HepG2 (cell line): ENCODE data around the gene GABRB1. TPM values are rescaled to one million over a fixed set of nuclear protein-coding genes. Genes with fewer than 3 reads are reported as not detected.

Experiments used
- ATAC-seq: fragments of 200-7000 bp; cut with Tn5 transposase; 3 replicates; pipeline ENCODE4 v1.9.1; 2020; ENCODE audit warnings: mild to moderate bottlenecking, moderate library complexity
- BruUV-seq: library from RNA; stranded (reverse); fragments of 400-500 nt; replicated peaks from 2 replicates; lab custom pipeline; 2021; lab: Mats Ljungman, UMichigan
- CTCF ChIA-PET: fragments of 300-600 bp; formaldehyde crosslinking; extraction: SDS; loops from one replicate; lab custom pipeline; 2021; ENCODE audit warnings: low total read pairs, inconsistent platforms, low intra/inter-chr PET ratio; lab: Yijun Ruan, JAX
- POLR2A ChIA-PET: fragments of 350-600 bp; sonication (Branson Sonifier 250); formaldehyde crosslinking; loops from one replicate; lab custom pipeline; 2020; ENCODE audit warnings: antibody characterized with exemption, inconsistent platforms; lab: Yijun Ruan, JAX
- DNase-seq: peaks from one replicate; pipeline ENCODE4 v3.0.0-alpha.2; 2015; ENCODE audit warnings: low spot score
- FAIRE-seq: peaks from 3 replicates; lab custom pipeline; 2011; peaks lifted over from hg19 to GRCh38; lab: Jason Lieb, UNC
- H2AFZ ChIP-seq: one replicate; pipeline ENCODE4 v1.6.1; 2011; ENCODE audit warnings: low read length, inconsistent platforms
- H3K27ac ChIP-seq: fragments of 300-600 bp; 3 replicates; pipeline ENCODE4 v1.8.0; 2011; ENCODE audit warnings: mixed run types, mild to moderate bottlenecking, mixed read lengths, low read length, inconsistent platforms; ENCODE audit not compliant: insufficient read depth; ENCODE audit errors: extremely low read length
- H3K27me3 ChIP-seq, 2 experiments: fragments of 200-600 bp in 1 of 2; 2 replicates in 1 of 2; 3 replicates in 1 of 2; pipeline versions ENCODE4 v1.6.0 to v1.8.0; 2011; ENCODE audit warnings: low read length in 2 of 2, mild to moderate bottlenecking in 2 of 2, moderate library complexity in 2 of 2, inconsistent platforms in 1 of 2; ENCODE audit not compliant: insufficient read depth in 2 of 2, control insufficient read depth in 1 of 2
- H3K36me3 ChIP-seq, 2 experiments: fragments of 200-600 bp in 1 of 2; replicated peaks in 1 of 2; 2 replicates in 1 of 2; 3 replicates in 1 of 2; pipeline versions ENCODE4 v1.5.1 to v1.8.0; 2011; ENCODE audit warnings: low read length in 2 of 2, inconsistent platforms in 1 of 2; ENCODE audit not compliant: insufficient read depth in 2 of 2, control insufficient read depth in 1 of 2
- H3K4me1 ChIP-seq: 2 replicates; pipeline ENCODE4 v1.5.1; 2012; ENCODE audit warnings: low read length, inconsistent platforms; ENCODE audit not compliant: insufficient read depth
- H3K4me2 ChIP-seq: 2 replicates; pipeline ENCODE4 v1.6.0; 2011; ENCODE audit warnings: low read depth, low read length, inconsistent platforms
- H3K4me3 ChIP-seq, 3 experiments: fragments of 200-600 bp in 1 of 3; sonication (generic), shearing (Covaris generic) in 1 of 3; replicated peaks in 1 of 3; 2 replicates each; pipeline ENCODE4 v1.5.1; 2011 to 2016; ENCODE audit warnings: low read length in 3 of 3, inconsistent platforms in 2 of 3, low read depth in 2 of 3, mild to moderate bottlenecking in 2 of 3, control low read depth in 1 of 3, mixed read lengths in 1 of 3; ENCODE audit not compliant: insufficient read depth in 1 of 3
- H3K79me2 ChIP-seq: one replicate; pipeline ENCODE4 v1.6.1; 2011; ENCODE audit warnings: low read length, inconsistent platforms; ENCODE audit not compliant: insufficient read depth
- H3K9ac ChIP-seq: 2 replicates; pipeline ENCODE4 v1.6.0; 2011; ENCODE audit warnings: mild to moderate bottlenecking, low read depth, low read length, inconsistent platforms; ENCODE audit not compliant: insufficient read depth
- H3K9me3 ChIP-seq: 2 replicates; pipeline ENCODE4 v1.5.1; 2012; ENCODE audit warnings: mild to moderate bottlenecking, low read length
- H4K20me1 ChIP-seq: 2 replicates; pipeline ENCODE4 v1.6.0; 2011; ENCODE audit warnings: inconsistent platforms, mild to moderate bottlenecking, low read length, moderate library complexity; ENCODE audit not compliant: insufficient read depth
- HCFC1 ChIP-seq: fragments of 150-350 bp; IDR thresholded peaks from 2 replicates; pipeline ENCODE4 v1.6.1; 2014; ENCODE audit warnings: low read depth, low read length
- MIER2 ChIP-seq: IDR thresholded peaks from 2 replicates; pipeline ENCODE4 v1.6.1; 2016; ENCODE audit warnings: missing biosample characterization, missing genetic modification reagents
- MTF1 ChIP-seq: sonication (generic); formaldehyde crosslinking; IDR thresholded peaks from 2 replicates; pipeline ENCODE4 v1.5.0; 2020; ENCODE audit warnings: missing genetic modification reagents
- SP5 ChIP-seq: IDR thresholded peaks from 2 replicates; pipeline ENCODE4 v1.6.1; 2016; ENCODE audit warnings: low read depth, borderline replicate concordance
- WGBS: methylation state at CpG from one replicate; pipeline ENCODE4 v1.1.6; 2017; ENCODE audit warnings: low lambda C conversion rate; 5-methylcytosine and 5-hydroxymethylcytosine counted together
- in situ Hi-C: cut with HindIII; loops from 2 replicates; pipeline ENCODE4 v1.10.0; 2017; ENCODE audit warnings: low pct_unique_long_range_greater_than_20kb; ENCODE audit not compliant: extremely low pct_ligation_motif_present
- intact Hi-C: fragments of 100-400 bp; cut with micrococcal nuclease; formaldehyde crosslinking; loops from one replicate; pipeline ENCODE4 v1.10.0; 2022; ENCODE audit not compliant: unreplicated experiment
- polyA plus RNA-seq, 8 experiments: library from polyadenylated mRNA; depleted of rRNA in 3 of 8; stranded (reverse) in 7 of 8; unstranded in 1 of 8; fragments of >200 nt; fragmentation: Illumina TruSeq in 4 of 8; extraction: Trizol in 4 of 8; gene quantifications; 2 replicates each; pipeline versions ENCODE4 v1.2.1 to v1.2.3, GENCODE V29; 2011 to 2016; ENCODE audit warnings: low read depth in 4 of 8, missing spikeins in 1 of 8, mixed read lengths in 1 of 8; ENCODE audit not compliant: insufficient read depth in 1 of 8
- total RNA-seq, 5 experiments: library from RNA; depleted of rRNA; stranded (reverse); fragments of >200 nt; fragmentation: Illumina TruSeq; extraction: Trizol; gene quantifications; 2 replicates each; pipeline ENCODE4 v1.2.3, GENCODE V29; 2016; ENCODE audit warnings: low read depth in 1 of 5
- TF ChIP-seq, protein P1 (sequence below): sonication (generic); formaldehyde crosslinking; IDR thresholded peaks from 2 replicates; pipeline ENCODE4 v1.4.0; 2020; ENCODE audit warnings: mild to moderate bottlenecking, missing genetic modification reagents
- TF ChIP-seq, protein P2 (sequence below): sonication (generic); formaldehyde crosslinking; IDR thresholded peaks from 2 replicates; pipeline ENCODE4 v1.5.1; 2020; ENCODE audit warnings: missing genetic modification reagents, mild to moderate bottlenecking, borderline replicate concordance

The GABRB1 gene
- total and polyA plus RNA-seq, 2 of the 13 experiments (the other 11 are each of a cell fraction or from before 2014, with no cell fraction given), result not detected

DNA sequence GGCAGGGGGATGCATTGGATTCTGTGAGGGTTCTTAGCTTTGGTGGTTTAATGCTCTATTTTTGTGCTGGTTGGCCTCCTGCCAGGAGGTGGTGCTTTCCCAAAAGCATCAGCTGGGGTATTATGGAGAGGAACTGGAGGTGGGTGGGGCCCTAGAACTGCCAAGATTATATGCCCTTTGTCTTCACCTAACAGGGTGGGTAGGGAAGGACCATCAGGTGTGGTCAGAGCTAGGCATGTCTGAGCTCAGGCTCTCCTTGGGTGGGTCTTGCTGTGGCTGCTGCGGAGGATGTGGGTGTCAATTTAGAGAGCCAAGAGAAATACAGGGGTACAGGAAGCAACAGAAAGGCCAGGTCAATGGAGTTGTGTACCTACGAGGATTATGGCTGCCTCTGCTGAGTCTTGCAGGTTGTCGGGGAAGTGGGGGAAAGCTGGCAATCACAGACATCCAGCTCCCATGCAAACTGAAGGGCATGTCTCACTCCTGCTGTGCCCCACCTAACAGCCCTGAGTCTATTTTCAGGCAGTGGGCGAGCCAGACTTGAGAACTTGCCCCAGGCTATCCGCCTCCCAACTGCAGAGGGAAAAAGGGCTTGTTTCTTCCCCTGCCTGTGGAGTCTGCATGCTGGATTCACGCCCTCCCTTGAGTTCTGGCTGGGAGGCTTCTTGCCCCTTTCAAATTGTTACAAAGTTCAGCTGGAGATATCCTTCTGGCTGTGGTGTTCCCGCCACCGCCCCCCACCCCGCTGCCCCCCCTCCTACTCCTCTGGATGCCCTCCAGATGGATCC lies 220.2 kb downstream of the GABRB1 start (continued):
- TF ChIP-seq, protein P1, sequence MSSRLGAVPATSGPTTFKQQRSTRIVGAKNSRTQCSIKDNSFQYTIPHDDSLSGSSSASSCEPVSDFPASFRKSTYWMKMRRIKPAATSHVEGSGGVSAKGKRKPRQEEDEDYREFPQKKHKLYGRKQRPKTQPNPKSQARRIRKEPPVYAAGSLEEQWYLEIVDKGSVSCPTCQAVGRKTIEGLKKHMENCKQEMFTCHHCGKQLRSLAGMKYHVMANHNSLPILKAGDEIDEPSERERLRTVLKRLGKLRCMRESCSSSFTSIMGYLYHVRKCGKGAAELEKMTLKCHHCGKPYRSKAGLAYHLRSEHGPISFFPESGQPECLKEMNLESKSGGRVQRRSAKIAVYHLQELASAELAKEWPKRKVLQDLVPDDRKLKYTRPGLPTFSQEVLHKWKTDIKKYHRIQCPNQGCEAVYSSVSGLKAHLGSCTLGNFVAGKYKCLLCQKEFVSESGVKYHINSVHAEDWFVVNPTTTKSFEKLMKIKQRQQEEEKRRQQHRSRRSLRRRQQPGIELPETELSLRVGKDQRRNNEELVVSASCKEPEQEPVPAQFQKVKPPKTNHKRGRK (CRISPR knock-in tag), result no peak
- TF ChIP-seq MIER2 (no peak), SP5 (CRISPR knock-in tag) (no peak)

DNA sequence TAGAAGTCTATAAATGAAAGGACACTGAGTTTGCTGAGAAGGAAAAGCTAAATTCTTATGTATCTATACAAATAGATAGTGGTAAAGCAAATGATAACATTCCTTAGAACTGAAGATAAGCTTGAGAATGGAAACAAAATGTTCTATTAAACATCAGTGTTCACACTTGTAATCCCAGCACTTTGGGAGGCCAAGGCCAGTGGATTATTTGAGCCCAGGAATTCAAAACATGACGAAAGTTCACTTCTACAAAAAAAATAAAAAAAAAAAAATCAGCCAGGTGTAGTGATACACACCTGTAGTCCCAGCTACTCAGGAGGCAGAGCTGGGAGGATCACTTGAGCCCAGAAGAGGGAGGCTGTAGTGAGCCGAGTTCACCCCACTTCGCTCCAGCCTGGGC lies 232.4 kb downstream of the GABRB1 start:
- Histone ChIP-seq H4K20me1 (no peaks in the 10 kb centered on the region), H3K79me2 (no peaks in the 10 kb centered on the region), H3K27ac (no peak overlapping the region), H3K4me2 (no peak overlapping the region), H3K9ac (no peak overlapping the region), H2AFZ (no peak overlapping the region), H3K27me3 (no peaks in the 10 kb centered on the region), H3K36me3 (no peaks in the 10 kb centered on the region), H3K4me1 (no peaks in the 10 kb centered on the region), H3K4me3 (no peak overlapping the region), H3K9me3 (no peaks in the 10 kb centered on the region)
- ChIA-PET CTCF (no interaction called here), POLR2A (no interaction called here)
- in situ Hi-C loops, result no loop called here
- DNase-seq, result no peak
- intact Hi-C loops, result no loop called here
- TF ChIP-seq, protein P2, sequence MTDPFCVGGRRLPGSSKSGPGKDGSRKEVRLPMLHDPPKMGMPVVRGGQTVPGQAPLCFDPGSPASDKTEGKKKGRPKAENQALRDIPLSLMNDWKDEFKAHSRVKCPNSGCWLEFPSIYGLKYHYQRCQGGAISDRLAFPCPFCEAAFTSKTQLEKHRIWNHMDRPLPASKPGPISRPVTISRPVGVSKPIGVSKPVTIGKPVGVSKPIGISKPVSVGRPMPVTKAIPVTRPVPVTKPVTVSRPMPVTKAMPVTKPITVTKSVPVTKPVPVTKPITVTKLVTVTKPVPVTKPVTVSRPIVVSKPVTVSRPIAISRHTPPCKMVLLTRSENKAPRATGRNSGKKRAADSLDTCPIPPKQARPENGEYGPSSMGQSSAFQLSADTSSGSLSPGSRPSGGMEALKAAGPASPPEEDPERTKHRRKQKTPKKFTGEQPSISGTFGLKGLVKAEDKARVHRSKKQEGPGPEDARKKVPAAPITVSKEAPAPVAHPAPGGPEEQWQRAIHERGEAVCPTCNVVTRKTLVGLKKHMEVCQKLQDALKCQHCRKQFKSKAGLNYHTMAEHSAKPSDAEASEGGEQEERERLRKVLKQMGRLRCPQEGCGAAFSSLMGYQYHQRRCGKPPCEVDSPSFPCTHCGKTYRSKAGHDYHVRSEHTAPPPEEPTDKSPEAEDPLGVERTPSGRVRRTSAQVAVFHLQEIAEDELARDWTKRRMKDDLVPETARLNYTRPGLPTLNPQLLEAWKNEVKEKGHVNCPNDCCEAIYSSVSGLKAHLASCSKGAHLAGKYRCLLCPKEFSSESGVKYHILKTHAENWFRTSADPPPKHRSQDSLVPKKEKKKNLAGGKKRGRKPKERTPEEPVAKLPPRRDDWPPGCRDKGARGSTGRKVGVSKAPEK (CRISPR knock-in tag), result no peak
- no peak for TF ChIP-seq HCFC1
- TF ChIP-seq MTF1 (CRISPR knock-in tag), result no peak
- no peak for ATAC-seq
- FAIRE-seq, result no peak
- 42% methylated on average over 3 of the region's 3 CpGs for WGBS
- no TSS peak for BruUV-seq
